ENCODE results near the gene OTOR.

OTOR gene

GRCh38 chr20:16748308-16748900, at the start of gene OTOR:
Gene OTOR, plus strand, starts transcription at chr20:16748358. Its CDS starts 44 bp downstream, at chr20:16748402.
- no peak for DNase-seq

GRCh38 chr20:16699293-16699692, 48.9 kb upstream of the OTOR start:
- no peak for DNase-seq

- no peak for DNase-seq
Observed at GRCh38 chr20:16701296-16701695, 46.9 kb upstream of the OTOR start.

GRCh38 chr20:16703570-16703969, 44.6 kb upstream of the OTOR start:
- no peak for DNase-seq

GRCh38 chr20:16707674-16708073, 40.5 kb upstream of the OTOR start:
- DNase-seq = no peak

GRCh38 chr20:16708602-16709001, 39.6 kb upstream of the OTOR start:
- no peak for DNase-seq

GRCh38 chr20:16709017-16709416, 39.1 kb upstream of the OTOR start:
- no peak for DNase-seq

- DNase-seq = no peak
Observed at GRCh38 chr20:16710781-16711180, 37.4 kb upstream of the OTOR start.

- no peak for DNase-seq
Observed at GRCh38 chr20:16711661-16712258, 36.4 kb upstream of the OTOR start.

GRCh38 chr20:16712511-16712947, 35.6 kb upstream of the OTOR start:
- DNase-seq = no peak

GRCh38 chr20:16713066-16713465, 35.1 kb upstream of the OTOR start:
- DNase-seq = no peak

- DNase-seq = no peak
Observed at GRCh38 chr20:16714242-16714641, 33.9 kb upstream of the OTOR start.

GRCh38 chr20:16714751-16715150, 33.4 kb upstream of the OTOR start:
- no peak for DNase-seq

- DNase-seq = no peak
Observed at GRCh38 chr20:16719421-16719820, 28.7 kb upstream of the OTOR start.

- DNase-seq = no peak
Observed at GRCh38 chr20:16729080-16729479, 19.1 kb upstream of the OTOR start.

GRCh38 chr20:16729565-16730460, 18.3 kb upstream of the OTOR start, which contains the start of gene SNRPB2:
Gene SNRPB2, plus strand, starts transcription at chr20:16730026. Its CDS starts 1,677 bp downstream, at chr20:16731703.
- peak; percentile 69 to 86 (median 81) for DNase-seq

GRCh38 chr20:16732506-16733152, 15.5 kb upstream of the OTOR start:
- no peak for DNase-seq

GRCh38 chr20:16740365-16741072, 7.6 kb upstream of the OTOR start:
- no peak for DNase-seq

GRCh38 chr20:16744178-16744807, 3.9 kb upstream of the OTOR start:
- DNase-seq = no peak

GRCh38 chr20:16745204-16745603, 3.0 kb upstream of the OTOR start:
- DNase-seq = no peak

GRCh38 chr20:16747291-16747811, 807 bp upstream of the OTOR start:
- DNase-seq = no peak

- no peak for DNase-seq
Observed at GRCh38 chr20:16749573-16749972, 1.4 kb downstream of the OTOR start.

Data from activated naive CD4-positive, alpha-beta T cell (primary cell).